NCI-H2171 (cell line): ENCODE results near the gene SRC.

Experiments used
- DNase-seq: peaks from one replicate; lab custom pipeline; 2025; lab: John Stamatoyannopoulos, UW

Gene SRC

DNA sequence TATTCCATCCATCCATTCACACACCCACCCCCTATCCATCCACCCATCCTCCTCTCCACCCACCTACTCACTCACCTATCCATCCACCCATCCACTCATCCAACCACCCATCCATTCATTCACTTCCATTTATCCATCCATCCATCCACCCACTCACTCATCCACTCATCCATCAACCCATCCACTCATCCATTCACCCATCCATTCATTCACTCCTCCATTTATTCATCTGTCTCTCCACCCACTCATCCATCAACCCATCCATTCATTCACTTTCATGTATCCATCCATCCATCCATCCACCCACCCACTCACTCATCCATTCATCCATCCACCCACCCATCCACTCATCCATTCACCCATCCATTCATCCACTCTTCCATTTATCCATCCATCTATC lies 84.1 kb downstream of the SRC start:
- no peak for DNase-seq

DNA sequence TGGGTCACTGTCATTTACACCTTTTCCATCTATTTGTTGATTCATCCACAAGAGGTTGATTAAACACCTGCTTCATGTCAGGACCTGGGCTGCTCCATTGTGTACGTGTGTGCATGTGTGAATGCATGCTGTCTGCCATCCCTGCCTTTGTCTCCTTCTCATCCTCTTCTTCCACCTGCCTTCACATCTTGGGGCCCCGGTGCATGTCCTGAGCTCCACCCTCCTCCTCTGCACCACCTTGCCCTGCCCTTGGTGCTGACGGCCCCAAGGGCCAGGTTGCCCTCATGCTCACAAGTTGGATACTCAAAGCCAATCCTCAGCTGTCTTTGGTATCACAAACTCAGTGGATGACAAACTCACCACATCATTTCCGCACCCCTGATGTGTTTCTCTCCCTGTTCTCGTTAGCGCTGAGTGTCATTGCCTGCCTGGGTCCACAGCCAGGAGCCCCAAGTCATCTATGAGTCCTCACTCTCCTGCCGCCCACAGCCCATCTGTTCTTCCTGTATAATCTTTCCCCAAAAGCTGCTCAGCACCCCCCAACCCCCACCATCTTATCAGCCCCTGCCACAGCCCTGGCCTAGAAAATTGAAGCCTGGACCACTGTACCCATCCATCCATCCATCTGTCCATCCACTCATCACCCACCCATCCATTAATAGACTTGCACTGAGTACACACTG lies 85.0 kb downstream of the SRC start:
- DNase-seq, result no peak

DNA sequence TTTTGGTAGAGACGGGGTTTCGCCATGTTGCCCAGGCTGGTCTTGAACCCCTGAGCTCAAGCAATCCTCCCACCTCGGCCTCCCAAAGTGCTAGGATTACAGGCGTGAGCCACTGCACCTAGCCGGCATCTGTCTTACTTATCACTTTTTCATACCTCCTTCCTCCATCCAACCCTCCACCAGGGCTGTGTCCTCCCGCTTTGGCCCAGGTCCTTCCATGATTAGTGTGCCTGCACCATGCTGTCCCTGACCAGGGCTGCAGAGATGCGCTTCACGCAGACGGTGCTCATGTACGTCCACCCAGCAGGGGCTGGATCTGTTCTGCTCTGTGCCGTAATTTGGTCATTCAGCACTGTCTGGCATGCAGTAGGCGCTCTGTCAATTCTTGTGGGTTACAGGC lies 85.8 kb downstream of the SRC start:
- no peak for DNase-seq

DNA sequence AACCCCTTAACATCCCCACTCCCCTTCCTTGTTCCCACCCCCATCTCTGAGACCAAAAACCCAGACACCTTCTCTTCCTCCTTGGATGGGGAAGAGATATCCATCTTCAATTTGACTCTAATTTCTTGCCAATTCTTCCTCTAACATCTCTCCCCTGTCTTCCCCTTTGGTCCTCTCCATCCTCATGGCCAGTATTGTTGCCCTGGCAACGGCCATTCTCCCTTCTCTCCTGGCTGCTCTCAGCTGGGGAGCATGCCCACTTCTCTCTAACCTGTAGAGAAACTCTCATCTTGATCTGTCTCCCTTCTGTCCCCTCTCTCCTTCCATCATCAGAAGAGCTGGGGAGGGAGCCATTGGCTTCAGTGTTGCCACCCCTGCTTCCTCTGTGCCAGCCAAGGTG lies 86.7 kb downstream of the SRC start:
- no peak for DNase-seq

DNA sequence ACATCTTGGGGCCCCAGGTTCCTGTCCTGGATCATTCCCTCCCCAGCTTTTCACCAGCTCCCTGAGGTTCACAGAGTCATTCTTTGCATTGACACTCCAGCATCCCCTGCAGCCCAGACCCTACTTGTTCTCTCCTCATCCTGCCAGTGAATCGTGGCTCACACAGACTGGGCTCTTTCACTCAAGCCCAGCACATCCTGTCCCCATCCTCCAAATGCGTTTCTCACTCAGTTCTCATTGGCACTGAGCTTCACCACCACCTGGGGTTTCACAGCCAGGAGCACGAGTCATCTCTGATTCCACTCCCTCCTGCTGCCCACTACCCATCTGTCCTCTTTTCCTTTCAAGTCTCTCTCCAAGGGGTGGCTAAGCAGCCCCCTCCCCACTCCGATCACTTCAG lies 89.7 kb downstream of the SRC start:
- no peak for DNase-seq

DNA sequence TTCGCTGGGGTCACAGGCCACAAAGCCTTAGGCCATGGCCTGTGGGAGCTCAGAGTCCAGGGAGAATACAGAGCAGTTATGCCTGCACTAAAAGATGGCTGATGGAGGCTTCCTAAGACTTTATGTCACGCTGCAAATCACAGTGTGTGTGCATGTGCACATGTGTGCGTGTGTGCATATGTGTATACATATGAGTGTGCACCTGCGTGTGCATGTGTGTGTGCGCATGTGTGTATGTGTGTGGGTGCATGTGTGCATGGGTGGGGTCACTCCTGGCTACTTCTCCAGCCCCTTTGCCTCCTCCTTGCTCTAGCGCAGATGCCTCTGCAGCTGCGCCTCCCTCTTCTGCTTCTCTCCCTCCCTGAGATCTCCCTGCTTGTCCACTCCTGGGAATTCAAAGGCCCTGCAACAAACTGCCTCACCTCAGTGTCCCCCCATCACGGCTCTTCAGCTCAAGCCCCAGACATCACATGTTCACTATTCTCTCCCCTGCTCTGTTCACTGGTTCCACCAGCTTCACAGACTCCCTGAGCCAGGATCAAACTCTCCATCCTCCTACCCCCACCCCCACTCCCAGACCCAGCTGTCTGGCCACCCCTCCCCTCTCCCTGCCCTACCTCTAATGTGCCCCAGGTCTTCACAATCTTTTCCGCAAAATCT lies 90.7 kb downstream of the SRC start:
- DNase-seq, result no peak

DNA sequence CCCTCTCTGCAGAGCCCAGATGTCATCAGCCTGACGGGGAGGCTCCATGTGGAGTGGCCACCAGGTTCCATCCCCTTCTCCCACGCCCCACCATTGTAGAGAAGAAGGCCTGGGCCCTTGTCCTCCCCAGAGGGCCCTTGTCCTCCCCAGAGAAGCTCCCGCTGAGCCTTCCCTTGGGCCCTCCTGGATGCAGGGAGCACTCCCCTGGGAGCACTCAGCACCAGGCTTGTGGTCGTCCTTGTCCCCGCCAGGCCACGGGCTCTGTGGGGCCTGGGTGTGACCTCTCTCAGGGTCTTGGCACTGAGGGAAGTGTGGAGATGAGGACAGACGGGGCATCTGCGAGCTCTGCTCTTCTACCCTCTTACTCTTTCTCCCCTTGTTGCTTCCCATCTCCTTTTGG lies 91.7 kb downstream of the SRC start:
- DNase-seq, result no peak

DNA sequence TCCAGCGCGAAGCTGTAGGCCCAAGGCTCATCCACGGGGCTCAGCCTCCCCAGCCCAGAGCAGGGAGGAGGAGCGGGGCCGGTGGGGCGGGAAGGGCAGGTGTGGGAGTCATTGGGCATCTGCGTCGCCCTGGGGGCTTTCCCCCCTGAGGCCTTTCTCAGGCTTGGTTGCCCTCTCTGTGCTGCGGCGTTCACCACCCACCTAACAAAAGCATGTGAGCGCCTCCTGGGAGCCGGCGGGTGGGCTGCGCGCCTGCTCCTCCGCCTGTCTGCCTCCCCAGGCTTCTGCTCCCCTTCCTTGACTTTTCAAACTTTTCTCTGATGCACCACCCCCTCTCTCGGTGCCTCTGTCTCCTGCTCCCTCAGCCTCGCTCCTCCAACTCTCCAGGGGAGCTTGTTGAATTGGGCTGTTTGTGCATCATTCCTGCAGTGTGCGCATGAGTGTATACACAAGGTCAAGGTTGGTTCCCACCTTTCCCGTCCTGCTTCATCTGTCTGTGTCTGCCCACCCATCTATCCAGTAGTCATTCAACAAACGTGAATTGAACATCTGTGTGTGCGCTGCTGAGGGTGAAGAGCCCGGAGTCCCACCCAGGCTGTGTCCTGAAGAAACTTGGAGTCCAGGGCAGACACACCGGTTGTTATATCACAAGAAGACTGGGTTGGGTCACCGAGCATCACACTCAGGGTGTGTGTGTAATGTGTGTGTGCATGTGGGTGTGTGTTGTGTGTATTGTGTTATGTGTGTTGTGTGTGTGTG lies 92.7 kb downstream of the SRC start:
- no peak for DNase-seq

DNA sequence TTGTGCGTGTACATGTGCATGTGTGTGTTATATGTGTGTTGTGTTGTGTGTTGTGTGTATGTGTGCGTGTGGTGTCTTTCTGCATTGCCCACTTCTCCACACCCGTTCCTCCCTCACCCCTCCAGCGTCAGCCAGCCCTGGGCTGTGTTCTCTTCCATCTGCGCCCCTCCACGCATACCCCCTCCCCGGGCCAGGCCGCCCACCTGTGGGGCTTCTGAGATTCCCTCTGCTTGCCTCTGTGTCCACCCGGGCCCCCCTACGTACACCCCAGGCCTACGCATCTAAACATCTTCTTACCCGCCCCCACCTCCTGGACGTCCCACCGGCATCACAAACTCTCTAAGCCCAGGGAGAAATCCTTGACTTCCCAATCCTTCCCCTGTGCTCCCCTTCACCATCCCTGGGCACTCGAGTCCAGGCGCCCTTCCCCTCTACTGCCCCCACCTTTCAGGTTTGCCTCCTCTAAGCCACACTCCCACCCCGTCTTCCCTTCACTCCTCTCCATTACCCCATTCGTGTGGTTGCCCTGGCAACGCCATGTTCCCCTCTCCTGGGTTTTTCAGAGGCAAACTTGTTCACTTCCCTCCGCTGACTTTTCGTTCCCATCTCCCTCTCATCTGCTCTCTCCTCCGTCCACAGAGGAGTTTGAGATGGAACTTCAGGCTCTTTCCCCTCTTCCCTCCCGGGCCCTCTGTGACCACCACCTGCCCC lies 93.4 kb downstream of the SRC start:
- DNase-seq, result no peak

DNA sequence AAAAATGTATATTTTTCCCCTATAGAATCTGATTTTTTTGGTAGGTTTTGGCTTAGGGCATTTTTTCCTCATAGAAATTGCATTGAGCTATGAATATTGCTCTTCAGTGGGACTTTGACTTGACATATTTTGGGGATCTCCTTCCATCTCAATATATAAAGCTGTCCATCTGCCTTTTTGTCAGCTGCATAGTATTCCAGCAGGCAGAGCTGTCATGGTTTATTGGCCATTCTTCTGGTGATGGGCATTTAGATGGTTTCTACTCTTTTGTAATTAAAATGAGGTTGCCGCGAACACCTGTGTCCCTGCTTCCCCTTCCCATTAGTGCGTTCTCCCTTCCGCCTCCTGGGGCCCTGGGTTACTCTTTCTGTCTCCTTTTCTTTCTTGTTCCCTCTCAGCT lies 95.1 kb downstream of the SRC start:
- no peak for DNase-seq

DNA sequence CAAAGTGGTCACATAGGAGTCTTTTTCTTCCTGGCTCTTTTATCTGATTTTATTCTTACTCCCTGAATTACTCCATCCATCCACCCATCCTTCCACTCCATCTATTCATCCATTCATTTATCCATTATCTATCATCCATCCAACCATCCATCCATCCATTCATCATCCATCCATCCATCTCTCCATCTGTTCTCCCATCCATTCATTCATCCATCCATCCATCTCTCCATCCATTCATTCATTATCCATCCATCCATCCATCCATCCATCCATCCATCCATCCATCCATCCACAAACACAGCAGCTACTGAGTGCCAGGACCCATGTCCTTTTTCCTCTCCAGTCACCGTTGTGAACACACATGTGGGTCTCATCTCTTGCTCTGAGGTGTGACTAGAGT lies 96.6 kb downstream of the SRC start:
- DNase-seq, result no peak

DNA sequence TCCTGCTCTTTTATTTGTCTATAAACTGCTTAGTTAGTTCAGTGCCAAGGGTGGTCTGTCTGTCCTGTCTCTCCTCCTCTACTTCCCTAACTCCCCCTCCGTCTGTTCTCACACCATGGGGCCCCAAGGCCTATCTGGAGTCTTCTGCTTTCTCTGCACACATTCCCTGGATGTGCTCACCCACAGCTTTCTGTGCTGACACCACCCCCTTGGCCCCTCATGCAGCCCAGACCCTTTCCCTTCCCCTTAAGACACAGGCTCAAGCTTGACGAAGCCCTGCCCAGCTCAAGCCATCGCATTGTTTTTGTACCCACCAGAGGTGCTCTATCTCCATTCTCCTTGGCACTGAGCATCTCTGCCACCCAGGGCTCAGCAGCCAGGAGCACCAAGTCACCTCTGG lies 97.0 kb downstream of the SRC start:
- no peak for DNase-seq

DNA sequence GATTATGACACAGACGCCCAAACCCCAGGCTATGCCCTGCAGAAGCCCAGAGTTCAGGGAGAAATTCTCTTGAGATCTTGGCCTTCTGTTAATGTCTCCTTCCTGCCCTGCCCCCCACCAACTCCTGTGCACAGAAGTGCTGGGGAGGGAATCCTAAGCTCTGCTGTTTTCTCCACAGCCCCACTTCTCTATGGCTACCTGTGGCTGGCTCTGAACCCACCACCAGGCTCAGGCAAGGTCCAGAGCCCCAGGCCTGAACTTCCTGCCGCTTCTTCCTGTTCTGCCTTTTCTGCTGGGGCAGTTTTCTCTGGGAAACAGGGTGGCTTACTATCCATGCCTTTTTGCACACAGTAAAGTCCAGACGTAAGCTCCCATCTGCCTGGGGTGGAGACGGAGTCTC lies 97.7 kb downstream of the SRC start:
- no peak for DNase-seq

DNA sequence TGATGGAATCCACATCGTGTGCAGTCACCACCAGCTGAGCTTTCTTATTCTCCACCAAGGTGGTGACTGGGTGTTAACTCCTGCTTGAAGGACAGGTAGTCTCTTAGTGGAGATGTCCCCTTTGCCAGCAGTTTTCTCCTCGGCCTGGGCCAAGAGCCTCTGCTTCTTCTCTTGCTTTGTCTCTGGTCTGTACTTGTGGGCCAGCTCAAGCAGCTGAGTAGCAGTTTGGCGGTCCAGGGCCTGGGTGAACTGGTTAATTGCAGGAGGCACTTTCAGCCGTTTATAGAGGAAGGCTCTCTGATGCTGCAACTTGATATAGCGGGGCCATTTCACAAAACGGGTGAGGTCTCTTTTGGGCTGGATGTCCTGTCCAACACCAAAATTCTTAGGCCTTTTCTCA lies 99.1 kb downstream of the SRC start:
- DNase-seq, result no peak

DNA sequence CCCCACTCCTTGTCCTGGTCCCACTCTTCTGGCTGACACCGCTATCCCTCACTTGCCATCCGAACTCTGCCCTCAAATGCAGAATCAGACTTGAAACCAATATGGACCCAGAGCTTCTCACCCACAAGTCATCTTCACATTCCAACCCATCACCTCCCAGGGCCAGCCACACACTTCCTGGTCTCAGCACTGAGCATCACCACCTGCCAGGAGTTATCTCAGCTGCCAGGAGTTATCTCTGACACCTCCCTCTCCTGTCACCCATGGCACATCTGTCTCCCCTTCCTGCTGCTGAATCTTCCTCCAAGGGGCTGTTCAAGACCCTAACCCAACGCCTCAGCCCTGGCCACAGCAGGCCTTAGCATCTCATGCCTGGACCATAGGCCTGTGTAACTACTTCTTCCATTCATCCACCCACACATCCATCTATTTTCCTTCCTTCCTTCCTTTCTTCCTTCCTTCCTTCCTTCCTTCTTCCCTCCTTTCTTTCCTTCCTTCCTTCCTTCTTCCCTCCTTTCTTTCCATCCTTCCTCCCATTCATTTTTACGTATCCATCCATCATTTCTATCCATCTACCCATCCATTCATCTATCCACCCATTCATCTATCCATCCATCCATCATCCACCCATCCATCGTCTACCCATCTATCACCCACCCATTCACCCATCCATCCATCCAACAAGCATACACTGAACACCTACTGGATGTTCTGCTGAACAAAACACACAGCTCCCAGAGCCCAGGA lies 100.5 kb downstream of the SRC start:
- no peak for DNase-seq

DNA sequence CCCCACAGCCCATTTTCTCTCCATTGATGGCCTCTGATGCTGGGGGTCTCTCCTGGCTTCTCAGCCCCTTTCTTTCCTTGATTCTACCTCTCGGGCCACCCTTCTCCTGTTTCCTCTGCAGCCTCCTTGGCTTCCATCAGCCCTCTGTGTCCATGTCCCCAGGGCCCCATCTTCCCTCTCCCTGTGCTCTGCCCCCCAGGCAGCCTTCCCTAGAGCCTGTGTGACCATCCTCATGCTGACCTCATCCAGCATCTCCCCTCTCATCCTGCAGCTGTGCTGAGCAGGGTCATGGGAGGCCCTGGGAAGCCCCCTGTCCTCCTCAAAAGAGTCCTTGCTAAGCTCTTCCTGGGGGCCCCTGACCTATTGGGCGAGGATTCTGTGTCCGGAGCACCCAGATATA lies 101.7 kb downstream of the SRC start:
- DNase-seq, result no peak

DNA sequence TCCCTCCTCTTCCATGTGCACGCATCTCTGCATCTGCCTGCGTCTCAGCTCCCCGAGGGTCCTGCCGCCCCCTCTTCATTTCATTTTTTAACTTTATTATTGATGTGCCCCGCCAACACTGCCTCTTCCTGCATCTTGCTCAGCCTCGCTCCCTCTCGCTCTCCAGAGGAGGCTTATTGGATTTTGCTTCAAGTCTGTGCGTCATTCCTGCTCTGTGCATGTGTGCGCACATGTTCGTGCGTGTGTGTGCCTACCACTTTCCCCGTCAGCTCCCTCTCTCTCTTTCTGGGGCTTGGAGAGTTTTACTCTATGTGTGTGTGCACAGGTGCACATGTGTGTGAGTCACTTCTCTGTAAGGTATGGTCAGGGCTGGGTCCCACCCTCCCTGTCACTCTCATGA lies 103.3 kb downstream of the SRC start:
- DNase-seq, result no peak

DNA sequence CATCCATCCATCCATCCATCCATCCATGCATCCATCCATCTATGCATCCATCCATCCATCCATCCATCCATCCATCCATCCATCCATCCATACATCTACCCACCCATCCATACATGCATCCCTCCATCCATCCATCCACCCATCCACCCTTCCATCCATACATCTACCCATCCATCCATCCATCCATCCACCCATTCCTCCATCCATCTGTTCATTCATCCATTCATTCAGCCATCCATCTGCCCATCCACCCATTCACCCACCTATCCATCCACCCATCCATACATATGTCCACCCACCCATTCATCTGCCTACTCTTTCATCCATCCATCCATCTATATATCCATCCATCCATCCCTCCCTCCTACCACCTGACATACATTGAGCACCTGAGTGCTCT lies 104.4 kb downstream of the SRC start:
- no peak for DNase-seq

DNA sequence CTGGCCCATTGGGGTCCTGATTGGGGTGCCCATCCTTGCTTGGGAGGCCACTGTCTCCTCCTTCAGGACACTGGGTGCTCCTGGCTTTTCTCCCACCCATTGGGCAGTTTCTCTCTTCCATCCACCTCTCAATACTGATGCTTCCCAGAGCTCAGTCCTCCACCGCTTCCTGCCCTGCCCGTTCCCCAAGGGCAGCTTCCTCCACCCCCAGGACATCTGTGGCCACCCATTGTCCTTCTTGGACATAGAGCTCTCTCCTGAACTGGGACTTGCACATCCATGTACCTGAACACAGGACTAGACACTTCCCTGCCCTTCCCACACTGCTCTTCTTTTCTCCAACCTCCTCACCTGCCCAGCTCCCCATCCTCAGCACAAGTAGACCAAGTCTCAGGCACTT lies 105.7 kb downstream of the SRC start:
- DNase-seq, result no peak

DNA sequence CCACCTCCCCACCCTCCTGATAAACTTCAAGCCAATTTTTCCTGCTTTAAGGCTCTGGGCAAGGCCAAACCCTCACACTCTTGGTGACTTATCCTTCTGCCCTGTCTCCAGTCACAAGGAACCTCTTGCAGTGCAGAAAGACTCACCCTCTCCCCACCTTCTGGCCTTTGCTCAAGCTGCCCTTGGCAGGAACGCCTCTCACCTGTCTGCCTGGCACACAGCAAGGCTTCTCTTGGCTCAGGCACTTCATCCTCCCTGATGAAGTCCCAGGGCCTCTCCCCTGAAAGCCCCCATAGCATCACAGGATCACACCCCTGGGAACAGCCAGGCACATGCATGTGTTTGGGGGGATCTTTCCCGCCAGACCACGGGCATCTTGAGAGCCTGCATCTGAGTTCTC lies 106.3 kb downstream of the SRC start:
- no peak for DNase-seq

DNA sequence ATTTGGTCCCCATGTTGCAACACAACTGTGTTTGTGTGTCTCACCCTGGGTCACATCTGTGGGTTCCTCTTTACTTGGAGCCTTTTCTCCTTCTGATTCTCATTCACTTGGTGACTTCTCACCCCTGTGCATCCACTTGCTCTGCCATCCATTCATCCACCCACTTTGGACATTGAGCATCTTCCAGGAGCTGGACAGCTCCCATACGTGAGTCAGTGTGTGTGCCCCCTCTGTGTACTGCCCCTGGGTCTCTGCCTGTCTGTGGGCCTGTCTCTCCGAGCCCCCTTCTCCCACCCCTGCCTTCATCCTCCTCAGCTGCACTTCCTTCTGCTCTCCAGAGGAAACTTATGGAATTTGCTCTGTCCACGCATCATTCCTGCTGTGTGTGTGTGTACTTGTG lies 107.3 kb downstream of the SRC start:
- DNase-seq, result no peak

DNA sequence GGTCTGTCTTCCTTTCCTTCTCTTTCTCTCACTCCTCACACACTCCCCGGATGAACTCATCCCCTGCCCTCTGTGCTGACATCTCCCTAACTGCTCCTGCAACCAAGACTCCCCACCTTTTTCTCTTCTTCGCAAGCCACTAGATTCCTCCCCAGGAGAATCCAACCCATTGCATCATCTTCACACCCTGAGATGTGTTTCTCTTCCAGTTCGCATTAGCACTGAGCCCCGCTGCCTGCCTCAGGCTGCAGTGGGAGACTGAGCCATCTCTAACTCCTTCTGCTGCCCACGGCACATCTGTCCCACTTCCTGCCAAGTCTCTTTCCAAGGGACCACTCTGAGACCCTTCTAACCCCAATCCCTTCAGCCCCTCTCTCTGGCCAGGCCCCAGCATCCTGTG lies 107.9 kb downstream of the SRC start:
- DNase-seq, result no peak
